T47D (cell line): ENCODE results near the gene AGBL1.

Source experiments
- DNase-seq, 2 experiments: peaks; one replicate each; pipeline versions ENCODE4 v3.0.0 to v3.0.0-alpha.2; 2011 to 2012; ENCODE audit warnings: low read depth in 1 of 2, low spot score in 1 of 2
- JUND ChIP-seq: IDR thresholded peaks from 2 replicates; pipeline ENCODE4 v1.6.1; 2012; ENCODE audit warnings: low read depth
- in situ Hi-C: cut with HindIII; loops from 2 replicates; pipeline ENCODE4 v1.10.0; 2016; ENCODE audit warnings: low sequenced_read_pairs, low pct_unique_long_range_greater_than_20kb

AGBL1 gene

GRCh38 chr15:86796521-86796920, 716.9 kb downstream of the AGBL1 start:
- in situ Hi-C loops, result no loop called here
- DNase-seq, result no peak
- TF ChIP-seq JUND, result no peak

GRCh38 chr15:86797135-86797534, 717.5 kb downstream of the AGBL1 start:
- no peak for TF ChIP-seq JUND
- DNase-seq, result no peak
- in situ Hi-C loops, result no loop called here

GRCh38 chr15:86799226-86799625, 719.6 kb downstream of the AGBL1 start:
- in situ Hi-C loops, result no loop called here
- no peak for DNase-seq
- no peak for TF ChIP-seq JUND

GRCh38 chr15:86802244-86802643, 722.6 kb downstream of the AGBL1 start:
- no peak for DNase-seq
- TF ChIP-seq JUND, result no peak
- in situ Hi-C loops, result no loop called here

GRCh38 chr15:86804406-86804805, 724.7 kb downstream of the AGBL1 start:
- in situ Hi-C loops, result no loop called here
- no peak for TF ChIP-seq JUND
- no peak for DNase-seq

GRCh38 chr15:86810329-86810728, 730.7 kb downstream of the AGBL1 start:
- in situ Hi-C loops, result no loop called here
- no peak for DNase-seq
- TF ChIP-seq JUND, result no peak

- in situ Hi-C loops, result no loop called here
- DNase-seq, result no peak
- TF ChIP-seq JUND, result no peak
These were observed 734.2 kb downstream of the AGBL1 start for GRCh38 chr15:86813892-86814291.

- no peak for DNase-seq
- in situ Hi-C loops, result no loop called here
- no peak for TF ChIP-seq JUND
These were observed 749.6 kb downstream of the AGBL1 start for GRCh38 chr15:86829245-86829644.

- in situ Hi-C loops, result no loop called here
- TF ChIP-seq JUND, result no peak
- DNase-seq, result no peak
These were observed 750.6 kb downstream of the AGBL1 start for GRCh38 chr15:86830304-86830703.

- in situ Hi-C loops, result no loop called here
- no peak for DNase-seq
- no peak for TF ChIP-seq JUND
These were observed 753.9 kb downstream of the AGBL1 start for GRCh38 chr15:86833595-86833994.

GRCh38 chr15:86834115-86834863, 754.6 kb downstream of the AGBL1 start:
- no peak for DNase-seq
- in situ Hi-C loops, result no loop called here
- TF ChIP-seq JUND, result no peak

GRCh38 chr15:86837294-86838061, 757.8 kb downstream of the AGBL1 start:
- DNase-seq, result no peak
- no peak for TF ChIP-seq JUND
- in situ Hi-C loops, result no loop called here

GRCh38 chr15:86839502-86839901, 759.8 kb downstream of the AGBL1 start:
- no peak for DNase-seq
- in situ Hi-C loops, result no loop called here
- no peak for TF ChIP-seq JUND
